Stomach (tissue), 9 donors: Measurements from ENCODE around the gene SLC15A3. TPM values are rescaled to one million over a fixed set of nuclear protein-coding genes. Genes with fewer than 3 reads are reported as not detected.

Source experiments
- DNase-seq, 2 donors: peaks; one replicate each; pipeline versions ENCODE4 v3.0.0 to v3.0.0-alpha.2; 2013 to 2019
- H3K27ac ChIP-seq, 5 donors: fragments of 200-600 bp in 4 of 5; sonication (generic) in 4 of 5; one replicate each; pipeline ENCODE4 v1.5.1; 2013 to 2019; ENCODE audit warnings: mild to moderate bottlenecking in 1 of 5, moderate library complexity in 1 of 5
- H3K27me3 ChIP-seq, 3 donors: fragments of 200-600 bp; sonication (generic); one replicate each; pipeline ENCODE4 v1.5.1; 2017 to 2019; ENCODE audit warnings: mixed run types in 1 of 3
- H3K36me3 ChIP-seq, 4 donors: fragments of 200-600 bp; sonication (generic); 1 replicate in 3 of 4; 2 replicates in 1 of 4; pipeline ENCODE4 v1.5.1; 2016 to 2019
- H3K4me1 ChIP-seq, 4 donors: fragments of 200-600 bp; sonication (generic); one replicate each; pipeline ENCODE4 v1.5.1; 2016 to 2019
- H3K4me3 ChIP-seq, 4 donors: fragments of 200-600 bp; sonication (generic) in 3 of 4; one replicate each; pipeline ENCODE4 v1.5.1; 2016 to 2019; ENCODE audit warnings: mild to moderate bottlenecking in 1 of 4
- H3K9me3 ChIP-seq, 4 donors: fragments of 200-600 bp; sonication (generic); one replicate each; pipeline ENCODE4 v1.5.1; 2016 to 2019
- EP300 ChIP-seq: sonication (generic); formaldehyde crosslinking; IDR thresholded peaks from one replicate; pipeline ENCODE4 v1.6.1; 2017; ENCODE audit warnings: antibody characterized with exemption
- POLR2A ChIP-seq, 4 donors: fragments of 450-650 bp; IDR thresholded peaks; one replicate each; pipeline ENCODE4 v1.6.1; 2016; ENCODE audit warnings: antibody characterized with exemption in 4 of 4, control low read depth in 2 of 4, mild to moderate bottlenecking in 1 of 4, moderate library complexity in 1 of 4
- POLR2AphosphoS5 ChIP-seq, 3 donors: sonication (generic); formaldehyde crosslinking; IDR thresholded peaks; one replicate each; pipeline ENCODE4 v1.6.1; 2016; ENCODE audit warnings: antibody characterized with exemption in 3 of 3
- WGBS, 5 donors: extraction: QIAGEN DNeasy Blood & Tissue Kit in 3 of 5; methylation state at CpG; one replicate each; pipeline versions ENCODE4 v1.1.5 to v1.1.7; 2013 to 2018; 5-methylcytosine and 5-hydroxymethylcytosine counted together
- intact Hi-C: fragments of 100-400 bp; cut with DNase I; formaldehyde crosslinking; loops from one replicate; pipeline ENCODE4 v1.15.1; 2023; ENCODE audit warnings: low total_unique reads
- polyA plus RNA-seq, 3 donors: library from polyadenylated mRNA; stranded (reverse); fragments of 200-250 nt; gene quantifications; one replicate each; pipeline ENCODE4 v1.2.3, GENCODE V29; 2013
- total RNA-seq, 5 donors: library from RNA; depleted of rRNA; stranded (reverse); fragments of >200 nt; gene quantifications; one replicate each; pipeline versions ENCODE4 v1.1.0 to v1.2.3, GENCODE V29; 2014 to 2016
- TF ChIP-seq, protein P1 (sequence below), 7 experiments: fragments of 450-650 bp in 4 of 7; fragments of 200-600 bp in 3 of 7; sonication (generic) in 3 of 7; IDR thresholded peaks; one replicate each; pipeline ENCODE4 v1.5.1; 2016 to 2019; ENCODE audit warnings: antibody characterized with exemption in 7 of 7, control low read depth in 2 of 7, mild to moderate bottlenecking in 1 of 7
- donor health status: healthy with polysubstance abuse.
- donor health status: Bipolar disorder and iron deficiency.
- donor health status: healthy.

SLC15A3 gene
- total and polyA plus RNA-seq, 8 donors, result 7.9 to 33.6 (median 20.7) TPM

DNA sequence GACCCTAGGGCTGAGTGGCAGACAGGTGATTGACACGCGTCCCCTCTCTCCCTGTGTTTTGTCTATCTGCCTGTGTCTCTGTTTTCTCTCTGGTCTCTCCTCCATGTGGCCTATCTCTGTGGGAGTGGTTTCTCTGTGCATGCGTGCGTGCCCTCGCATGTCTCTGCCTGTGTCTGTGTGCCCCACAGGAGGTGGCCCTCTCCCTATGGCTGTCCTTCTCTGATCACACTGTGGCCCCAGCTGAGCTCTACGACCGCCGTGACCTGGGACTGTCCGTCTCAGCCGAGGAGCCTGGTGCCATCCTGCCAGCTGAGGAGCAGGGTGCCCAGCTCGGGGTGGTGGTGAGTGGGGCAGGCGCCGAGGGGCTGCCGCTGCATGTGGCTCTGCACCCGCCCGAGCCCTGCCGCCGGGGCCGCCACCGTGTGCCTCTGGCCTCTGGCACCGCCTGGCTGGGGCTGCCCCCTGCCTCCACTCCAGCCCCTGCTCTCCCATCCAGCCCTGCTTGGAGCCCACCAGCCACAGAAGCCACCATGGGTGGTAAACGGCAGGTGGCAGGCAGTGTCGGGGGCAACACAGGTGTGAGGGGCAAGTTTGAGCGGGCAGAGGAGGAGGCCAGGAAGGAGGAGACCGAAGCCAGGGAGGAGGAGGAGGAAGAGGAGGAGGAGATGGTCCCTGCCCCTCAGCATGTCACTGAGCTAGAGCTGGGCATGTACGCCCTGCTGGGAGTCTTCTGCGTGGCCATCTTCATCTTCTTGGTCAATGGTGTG, 16.1 kb downstream of the SLC15A3 start:
- Histone ChIP-seq H3K9me3 (no peaks in the 10 kb centered on the region), H3K27me3 (peaks cover 0 to 7% (median 0%) of the 10 kb centered on the region in 3 donors), H3K27ac (no peak overlapping the region), H3K4me3 (no peak overlapping the region), H3K36me3 (peaks cover 12 to 64% (median 62%) of the 10 kb centered on the region in 4 donors), H3K4me1 (peaks cover 3 to 18% (median 12%) of the 10 kb centered on the region in 4 donors)
- intact Hi-C loops, result no loop called here
- DNase-seq, result no peak
- TF ChIP-seq POLR2AphosphoS5 (IDR thresholded peaks at IDR 0.05) (no peak), EP300 (no peak), POLR2A (IDR thresholded peaks at IDR 0.05) (no peak)
- TF ChIP-seq, protein P1, sequence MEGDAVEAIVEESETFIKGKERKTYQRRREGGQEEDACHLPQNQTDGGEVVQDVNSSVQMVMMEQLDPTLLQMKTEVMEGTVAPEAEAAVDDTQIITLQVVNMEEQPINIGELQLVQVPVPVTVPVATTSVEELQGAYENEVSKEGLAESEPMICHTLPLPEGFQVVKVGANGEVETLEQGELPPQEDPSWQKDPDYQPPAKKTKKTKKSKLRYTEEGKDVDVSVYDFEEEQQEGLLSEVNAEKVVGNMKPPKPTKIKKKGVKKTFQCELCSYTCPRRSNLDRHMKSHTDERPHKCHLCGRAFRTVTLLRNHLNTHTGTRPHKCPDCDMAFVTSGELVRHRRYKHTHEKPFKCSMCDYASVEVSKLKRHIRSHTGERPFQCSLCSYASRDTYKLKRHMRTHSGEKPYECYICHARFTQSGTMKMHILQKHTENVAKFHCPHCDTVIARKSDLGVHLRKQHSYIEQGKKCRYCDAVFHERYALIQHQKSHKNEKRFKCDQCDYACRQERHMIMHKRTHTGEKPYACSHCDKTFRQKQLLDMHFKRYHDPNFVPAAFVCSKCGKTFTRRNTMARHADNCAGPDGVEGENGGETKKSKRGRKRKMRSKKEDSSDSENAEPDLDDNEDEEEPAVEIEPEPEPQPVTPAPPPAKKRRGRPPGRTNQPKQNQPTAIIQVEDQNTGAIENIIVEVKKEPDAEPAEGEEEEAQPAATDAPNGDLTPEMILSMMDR (IDR thresholded peaks at IDR 0.05), result no peak
- WGBS, 5 donors, result 84 to 92% (median 89%) methylated on average over 11 to 27 of the region's 27 CpGs

DNA sequence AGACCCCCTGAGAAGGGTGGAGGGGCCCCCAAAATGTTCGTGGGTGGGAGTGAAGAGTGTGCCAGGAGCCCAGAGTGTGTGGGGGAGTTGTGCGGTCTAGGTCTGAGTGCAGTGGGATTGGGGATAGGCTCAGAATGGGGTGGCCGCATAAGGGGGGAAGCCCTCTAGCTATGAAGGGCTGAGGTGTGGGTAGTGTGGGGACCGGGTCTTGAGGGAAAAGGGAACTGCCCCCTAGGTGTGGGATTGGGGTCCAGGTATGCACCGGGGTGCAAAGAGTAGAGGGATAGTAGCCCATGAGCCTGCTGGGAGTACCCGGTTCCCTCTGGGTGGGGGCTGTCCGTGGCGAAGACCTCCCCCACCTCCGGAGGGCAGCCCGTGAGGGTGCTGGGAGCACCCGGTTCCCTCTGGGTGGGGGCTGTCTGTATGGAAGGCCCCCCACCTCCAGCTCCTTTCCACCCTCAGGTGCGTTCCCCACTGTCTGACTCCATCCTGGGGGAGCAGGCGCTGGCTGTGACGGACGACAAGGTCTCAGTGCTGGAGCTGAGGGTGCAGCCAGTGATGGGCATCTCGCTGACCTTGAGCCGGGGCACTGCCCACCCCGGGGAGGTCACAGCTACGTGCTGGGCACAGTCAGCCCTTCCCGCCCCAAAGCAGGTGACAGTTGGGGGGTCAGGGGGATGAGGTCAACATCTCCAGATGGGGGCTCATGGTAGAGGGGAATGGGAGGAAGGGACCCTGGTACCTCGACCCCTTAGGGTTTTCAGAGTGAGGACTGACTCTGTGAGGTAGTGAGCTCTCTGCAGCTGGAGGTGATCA, 17.0 kb downstream of the SLC15A3 start:
- WGBS, 5 donors, result 85 to 91% (median 87%) methylated on average over 16 to 21 of the region's 21 CpGs
- Histone ChIP-seq H3K36me3 (peaks cover 12 to 65% (median 59%) of the 10 kb centered on the region in 4 donors), H3K4me1 (peaks cover under 1 to 15% (median 10%) of the 10 kb centered on the region in 4 donors), H3K9me3 (no peaks in the 10 kb centered on the region), H3K27me3 (peaks cover 0 to 7% (median 0%) of the 10 kb centered on the region in 3 donors), H3K27ac (no peak overlapping the region), H3K4me3 (no peak overlapping the region)
- no peak for DNase-seq
- no peak for TF ChIP-seq EP300
- TF ChIP-seq, protein P1 (IDR thresholded peaks at IDR 0.05), result no peak
- intact Hi-C loops, result no loop called here

DNA sequence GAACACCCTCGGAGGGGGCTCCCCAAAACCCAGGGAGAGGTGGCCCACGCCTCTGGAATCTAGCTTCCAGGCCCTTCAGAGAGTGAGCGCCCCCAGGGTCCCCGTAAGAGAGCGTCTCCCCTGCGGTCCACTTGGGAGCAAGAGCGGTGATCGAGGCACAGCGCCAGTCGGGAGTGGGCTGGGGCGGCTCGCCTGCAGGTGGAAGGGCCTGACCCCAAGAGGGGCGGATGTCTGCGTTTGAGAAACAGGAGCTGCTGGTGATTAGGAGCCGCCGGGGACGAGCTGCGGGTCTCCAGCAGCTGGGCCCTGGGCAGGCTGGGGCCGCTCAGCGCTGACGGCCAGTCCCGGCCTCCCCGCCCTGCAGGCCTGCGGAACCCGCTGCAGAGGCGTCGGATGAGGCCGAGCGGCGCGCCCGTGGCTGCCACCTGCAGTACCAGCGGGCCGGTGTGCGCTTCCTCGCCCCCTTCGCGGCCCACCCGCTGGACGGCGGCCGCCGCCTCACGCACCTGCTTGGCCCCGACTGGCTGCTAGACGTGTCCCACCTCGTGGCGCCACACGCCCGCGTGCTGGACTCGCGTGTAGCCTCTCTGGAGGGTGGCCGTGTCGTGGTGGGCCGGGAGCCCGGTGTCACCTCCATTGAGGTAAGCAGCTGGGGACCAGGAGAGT, 17.7 kb downstream of the SLC15A3 start:
- intact Hi-C loops, result no loop called here
- no peak for TF ChIP-seq POLR2A (IDR thresholded peaks at IDR 0.05)
- TF ChIP-seq, protein P1 (IDR thresholded peaks at IDR 0.05), result no peak
- no peak for TF ChIP-seq EP300
- Histone ChIP-seq H3K4me1 (peaks cover 0 to 8% (median 2%) of the 10 kb centered on the region in 4 donors), H3K4me3 (no peak overlapping the region), H3K27me3 (peaks cover 0 to 7% (median 0%) of the 10 kb centered on the region in 3 donors), H3K27ac (no peak overlapping the region), H3K9me3 (no peaks in the 10 kb centered on the region), H3K36me3 (peaks cover 12 to 64% (median 52%) of the 10 kb centered on the region in 4 donors)
- WGBS, 5 donors, result 92 to 96% (median 92%) methylated on average over 35 to 57 of the region's 57 CpGs
- no peak for DNase-seq
